CD14-positive monocyte (primary cell): ENCODE measurements around the gene CHAD. TPM values are rescaled to one million over a fixed set of nuclear protein-coding genes. Genes with fewer than 3 reads are reported as not detected.
A peak's percentile ranks its signal among the peaks of the same experiment; 100 is the strongest.

Source experiments
- DNase-seq, 3 donors: peaks; one replicate each; pipeline ENCODE4 v3.0.0-alpha.2; 2011 to 2022
- H2AFZ ChIP-seq: 2 replicates; pipeline ENCODE4 v1.6.0; 2012; ENCODE audit warnings: mild to moderate bottlenecking, low read depth, low read length, inconsistent platforms; ENCODE audit not compliant: insufficient read depth, poor library complexity, severe bottlenecking
- H3K27ac ChIP-seq, 2 donors: 1 replicate in 1 of 2; 2 replicates in 1 of 2; pipeline ENCODE4 v1.5.1; 2012 to 2013; ENCODE audit warnings: low read length in 2 of 2, control low read depth in 1 of 2, inconsistent platforms in 1 of 2, low read depth in 1 of 2, mild to moderate bottlenecking in 1 of 2
- H3K27me3 ChIP-seq, 2 donors: one replicate each; pipeline versions ENCODE4 v1.6.0 to v1.6.1; 2011 to 2013; ENCODE audit warnings: low read length in 2 of 2; ENCODE audit not compliant: control insufficient read depth in 2 of 2, insufficient read depth in 2 of 2
- H3K36me3 ChIP-seq, 2 donors: replicated peaks in 1 of 2; 1 replicate in 1 of 2; 2 replicates in 1 of 2; pipeline versions ENCODE4 v1.5.1 to v1.6.1; 2012 to 2013; ENCODE audit warnings: low read length in 2 of 2, control low read depth in 1 of 2, inconsistent platforms in 1 of 2, mild to moderate bottlenecking in 1 of 2; ENCODE audit not compliant: insufficient read depth in 2 of 2, control insufficient read depth in 1 of 2
- H3K4me1 ChIP-seq, 2 donors: 1 replicate in 1 of 2; 2 replicates in 1 of 2; pipeline versions ENCODE4 v1.5.1 to v1.6.1; 2012 to 2013; ENCODE audit warnings: low read length in 2 of 2, control low read depth in 1 of 2, inconsistent platforms in 1 of 2, mild to moderate bottlenecking in 1 of 2, moderate library complexity in 1 of 2; ENCODE audit not compliant: insufficient read depth in 2 of 2, control insufficient read depth in 1 of 2
- H3K4me2 ChIP-seq: replicated peaks from 2 replicates; pipeline ENCODE3; 2012; ENCODE audit warnings: low read length, moderate library complexity, mild to moderate bottlenecking; ENCODE audit not compliant: poor library complexity, severe bottlenecking; ENCODE audit errors: extremely low read depth
- H3K4me3 ChIP-seq, 3 experiments: fragments of 200-600 bp in 1 of 3; sonication (generic) in 1 of 3; replicated peaks in 1 of 3; 1 replicate in 2 of 3; 2 replicates in 1 of 3; pipeline ENCODE4 v1.5.1; 2011 to 2013; ENCODE audit warnings: low read length in 3 of 3, mild to moderate bottlenecking in 3 of 3, control low read depth in 2 of 3, low read depth in 2 of 3, inconsistent platforms in 1 of 3, moderate library complexity in 1 of 3
- H3K79me2 ChIP-seq: 2 replicates; pipeline ENCODE4 v1.6.0; 2012; ENCODE audit warnings: mild to moderate bottlenecking, control low read depth, inconsistent platforms, low read length, moderate library complexity; ENCODE audit not compliant: insufficient read depth
- H3K9ac ChIP-seq: 2 replicates; pipeline ENCODE4 v1.6.0; 2017; ENCODE audit warnings: low read length, mild to moderate bottlenecking; ENCODE audit not compliant: insufficient read depth, poor library complexity, severe bottlenecking
- H3K9me3 ChIP-seq, 2 donors: replicated peaks in 1 of 2; 1 replicate in 1 of 2; 2 replicates in 1 of 2; pipeline versions ENCODE4 v1.5.1 to v1.6.1; 2012 to 2013; ENCODE audit warnings: low read length in 2 of 2, control low read depth in 1 of 2; ENCODE audit not compliant: control insufficient read depth in 1 of 2, insufficient read depth in 1 of 2
- H4K20me1 ChIP-seq: 2 replicates; pipeline ENCODE4 v1.6.0; 2012; ENCODE audit warnings: mild to moderate bottlenecking, low read length, control low read depth, moderate library complexity; ENCODE audit not compliant: insufficient read depth
- H3K27ac Mint-ChIP-seq, 7 donors: one replicate each; pipeline ENCODE4 v1.8.0; 2020; ENCODE audit warnings: mild to moderate bottlenecking in 7 of 7, mixed read lengths in 7 of 7, moderate library complexity in 6 of 7, inconsistent platforms in 2 of 7
- H3K27me3 Mint-ChIP-seq, 3 donors: one replicate each; pipeline ENCODE4 v1.8.0; 2021 to 2022; ENCODE audit warnings: low read depth in 3 of 3, mild to moderate bottlenecking in 3 of 3, mixed read lengths in 3 of 3, moderate library complexity in 3 of 3, inconsistent platforms in 1 of 3
- H3K36me3 Mint-ChIP-seq, 2 donors: one replicate each; pipeline ENCODE4 v1.8.0; 2020; ENCODE audit warnings: mixed read lengths in 2 of 2, inconsistent platforms in 1 of 2, mild to moderate bottlenecking in 1 of 2
- H3K4me1 Mint-ChIP-seq: one replicate; pipeline ENCODE4 v1.8.0; 2020; ENCODE audit warnings: mild to moderate bottlenecking, mixed read lengths
- H3K4me3 Mint-ChIP-seq, 2 donors: one replicate each; pipeline ENCODE4 v1.8.0; 2020; ENCODE audit warnings: mild to moderate bottlenecking in 2 of 2, mixed read lengths in 2 of 2, moderate library complexity in 1 of 2
- H3K9me3 Mint-ChIP-seq, 7 donors: one replicate each; pipeline ENCODE4 v1.8.0; 2020 to 2022; ENCODE audit warnings: mixed read lengths in 7 of 7, mild to moderate bottlenecking in 6 of 7, moderate library complexity in 6 of 7, inconsistent platforms in 2 of 7
- WGBS: methylation state at CpG from one replicate; pipeline ENCODE4 v1.1.5; 2013; ENCODE audit warnings: missing lambda C conversion rate; ENCODE audit not compliant: insufficient coverage; 5-methylcytosine and 5-hydroxymethylcytosine counted together
- intact Hi-C, 2 donors: fragments of 100-400 bp; cut with micrococcal nuclease; formaldehyde crosslinking; loops; one replicate each; pipeline versions ENCODE4 v1.15.0 to v1.15.1; 2023
- polyA plus RNA-seq, 3 donors: library from polyadenylated mRNA; depleted of rRNA in 1 of 3; unstranded in 2 of 3; stranded (reverse) in 1 of 3; fragments of 300-500 nt in 2 of 3; fragments of >200 nt in 1 of 3; fragmentation: Illumina TruSeq in 2 of 3; gene quantifications; 1 replicate in 2 of 3; 2 replicates in 1 of 3; pipeline ENCODE4 v1.2.3, GENCODE V29; 2012 to 2021
- TF ChIP-seq, protein P1 (sequence below): fragments of 200-600 bp; IDR thresholded peaks from one replicate; pipeline ENCODE4 v1.8.0; 2022; ENCODE audit warnings: antibody characterized with exemption, mild to moderate bottlenecking

Gene CHAD
- polyA plus RNA-seq, 3 donors: not detected

DNA sequence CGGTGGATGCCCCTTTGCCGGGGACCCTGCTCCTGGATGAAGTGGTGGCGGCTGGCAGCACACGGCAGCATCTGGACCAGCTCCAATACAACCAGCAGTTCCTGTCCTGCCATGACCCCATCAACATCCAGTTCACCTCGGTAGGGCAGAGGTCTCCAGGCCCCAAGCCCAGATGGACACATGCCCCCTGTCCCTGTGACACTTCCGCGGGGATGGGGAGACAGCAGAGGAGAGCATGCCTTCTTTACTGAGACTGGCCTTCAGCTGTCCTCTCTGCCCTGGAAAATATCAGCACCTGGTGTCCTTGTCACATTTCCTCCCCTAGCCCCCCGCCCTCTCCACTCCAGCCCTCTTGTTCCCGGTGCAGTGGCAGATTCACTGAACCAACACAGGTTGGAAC, 6.2 kb downstream of the CHAD start:
- no peak overlapping the region for H3K4me3 ChIP-seq
- H3K27me3 Mint-ChIP-seq: peaks cover 5 to 12% (median 11%) of the 10 kb centered on the region in 3 donors
- no peaks in the 10 kb centered on the region for H3K36me3 ChIP-seq
- H3K27ac Mint-ChIP-seq: no peak overlapping the region
- no peak overlapping the region for H2AFZ ChIP-seq
- no peaks in the 10 kb centered on the region for H3K9me3 ChIP-seq
- H4K20me1 ChIP-seq: no peaks in the 10 kb centered on the region
- H3K36me3 Mint-ChIP-seq: no peaks in the 10 kb centered on the region
- TF ChIP-seq, protein P1, sequence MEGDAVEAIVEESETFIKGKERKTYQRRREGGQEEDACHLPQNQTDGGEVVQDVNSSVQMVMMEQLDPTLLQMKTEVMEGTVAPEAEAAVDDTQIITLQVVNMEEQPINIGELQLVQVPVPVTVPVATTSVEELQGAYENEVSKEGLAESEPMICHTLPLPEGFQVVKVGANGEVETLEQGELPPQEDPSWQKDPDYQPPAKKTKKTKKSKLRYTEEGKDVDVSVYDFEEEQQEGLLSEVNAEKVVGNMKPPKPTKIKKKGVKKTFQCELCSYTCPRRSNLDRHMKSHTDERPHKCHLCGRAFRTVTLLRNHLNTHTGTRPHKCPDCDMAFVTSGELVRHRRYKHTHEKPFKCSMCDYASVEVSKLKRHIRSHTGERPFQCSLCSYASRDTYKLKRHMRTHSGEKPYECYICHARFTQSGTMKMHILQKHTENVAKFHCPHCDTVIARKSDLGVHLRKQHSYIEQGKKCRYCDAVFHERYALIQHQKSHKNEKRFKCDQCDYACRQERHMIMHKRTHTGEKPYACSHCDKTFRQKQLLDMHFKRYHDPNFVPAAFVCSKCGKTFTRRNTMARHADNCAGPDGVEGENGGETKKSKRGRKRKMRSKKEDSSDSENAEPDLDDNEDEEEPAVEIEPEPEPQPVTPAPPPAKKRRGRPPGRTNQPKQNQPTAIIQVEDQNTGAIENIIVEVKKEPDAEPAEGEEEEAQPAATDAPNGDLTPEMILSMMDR: no peak
- no peak overlapping the region for H3K27ac ChIP-seq
- intact Hi-C loops: no loop called here
- DNase-seq: no peak
- no peak overlapping the region for H3K4me2 ChIP-seq
- peaks cover 5% of the 10 kb centered on the region for H3K4me1 Mint-ChIP-seq
- peaks cover 0 to 5% of the 10 kb centered on the region in 2 donors for H3K27me3 ChIP-seq
- H3K4me3 Mint-ChIP-seq: no peak overlapping the region
- H3K9ac ChIP-seq: no peak overlapping the region
- H3K9me3 Mint-ChIP-seq: no peaks in the 10 kb centered on the region
- H3K4me1 ChIP-seq: no peaks in the 10 kb centered on the region
- no peaks in the 10 kb centered on the region for H3K79me2 ChIP-seq
- WGBS: 98% methylated on average over 5 of the region's 9 CpGs

DNA sequence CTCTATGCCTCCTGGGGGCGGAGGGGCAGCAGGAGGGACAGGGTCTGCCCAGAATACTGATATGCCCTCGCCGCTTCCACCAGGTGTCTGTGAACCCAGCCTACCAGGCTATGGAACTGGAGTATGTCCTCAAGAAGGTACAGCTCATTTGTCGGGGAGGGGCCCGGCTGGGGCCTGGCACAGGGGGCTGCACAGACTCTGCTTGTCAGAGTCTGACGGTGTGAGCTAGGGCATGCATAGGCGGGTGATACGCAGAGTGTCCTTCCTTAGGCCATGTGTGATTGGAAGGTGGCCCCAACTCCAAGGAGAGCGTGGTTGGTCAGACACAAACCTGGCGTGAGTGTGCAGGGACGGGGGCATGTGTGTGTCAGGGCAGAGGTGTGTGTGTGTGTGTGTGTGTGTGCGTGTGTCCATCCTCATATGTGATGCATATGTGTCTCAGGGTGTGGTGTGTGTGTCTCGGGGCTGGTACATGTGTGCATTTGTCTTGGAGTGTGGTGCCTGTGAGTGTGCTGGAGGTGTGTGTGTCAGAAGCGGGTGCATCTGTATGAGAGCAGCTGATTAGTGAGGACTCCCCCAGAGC, 7.0 kb downstream of the CHAD start:
- H3K9me3 Mint-ChIP-seq: no peaks in the 10 kb centered on the region
- no peaks in the 10 kb centered on the region for H3K79me2 ChIP-seq
- H3K4me3 Mint-ChIP-seq: no peak overlapping the region
- no peak overlapping the region for H2AFZ ChIP-seq
- H3K27me3 Mint-ChIP-seq: peaks cover 1 to 7% (median 3%) of the 10 kb centered on the region in 3 donors
- H3K27ac ChIP-seq: no peak overlapping the region
- H3K4me3 ChIP-seq: no peak overlapping the region
- no peak overlapping the region for H3K4me2 ChIP-seq
- DNase-seq: no peak
- H3K36me3 ChIP-seq: no peaks in the 10 kb centered on the region
- TF ChIP-seq, protein P1: no peak
- H3K9ac ChIP-seq: no peak overlapping the region
- WGBS: 94% methylated on average over 13 of the region's 14 CpGs
- no peaks in the 10 kb centered on the region for H3K27me3 ChIP-seq
- peak overlapping the region in 1 of 7 donors; percentile 16 for H3K27ac Mint-ChIP-seq
- no peaks in the 10 kb centered on the region for H3K9me3 ChIP-seq
- intact Hi-C loops: no loop called here
- no peaks in the 10 kb centered on the region for H3K4me1 ChIP-seq
- H3K4me1 Mint-ChIP-seq: peaks cover 5% of the 10 kb centered on the region
- H3K36me3 Mint-ChIP-seq: no peaks in the 10 kb centered on the region
- H4K20me1 ChIP-seq: no peaks in the 10 kb centered on the region
